Ovary (tissue), 3 donors: ENCODE data around the gene EXOC6B.
A peak's percentile ranks its signal among the peaks of the same experiment; 100 is the strongest.

Source experiments
- EP300 ChIP-seq: sonication (generic); formaldehyde crosslinking; IDR thresholded peaks from one replicate; pipeline ENCODE4 v1.6.1; 2017; ENCODE audit warnings: antibody characterized with exemption
- POLR2A ChIP-seq: fragments of 450-650 bp; IDR thresholded peaks from one replicate; pipeline ENCODE4 v1.6.1; 2017; ENCODE audit warnings: antibody characterized with exemption, mild to moderate bottlenecking, moderate library complexity
- TF ChIP-seq, protein P1 (sequence below), 3 donors: fragments of 450-650 bp in 2 of 3; fragments of 200-600 bp in 1 of 3; IDR thresholded peaks; one replicate each; pipeline versions ENCODE4 v1.5.1 to v1.8.0; 2016 to 2022; ENCODE audit warnings: antibody characterized with exemption in 3 of 3, mild to moderate bottlenecking in 1 of 3
- donor health status: DM: no; HTN: no; CAD: no.

DNA sequence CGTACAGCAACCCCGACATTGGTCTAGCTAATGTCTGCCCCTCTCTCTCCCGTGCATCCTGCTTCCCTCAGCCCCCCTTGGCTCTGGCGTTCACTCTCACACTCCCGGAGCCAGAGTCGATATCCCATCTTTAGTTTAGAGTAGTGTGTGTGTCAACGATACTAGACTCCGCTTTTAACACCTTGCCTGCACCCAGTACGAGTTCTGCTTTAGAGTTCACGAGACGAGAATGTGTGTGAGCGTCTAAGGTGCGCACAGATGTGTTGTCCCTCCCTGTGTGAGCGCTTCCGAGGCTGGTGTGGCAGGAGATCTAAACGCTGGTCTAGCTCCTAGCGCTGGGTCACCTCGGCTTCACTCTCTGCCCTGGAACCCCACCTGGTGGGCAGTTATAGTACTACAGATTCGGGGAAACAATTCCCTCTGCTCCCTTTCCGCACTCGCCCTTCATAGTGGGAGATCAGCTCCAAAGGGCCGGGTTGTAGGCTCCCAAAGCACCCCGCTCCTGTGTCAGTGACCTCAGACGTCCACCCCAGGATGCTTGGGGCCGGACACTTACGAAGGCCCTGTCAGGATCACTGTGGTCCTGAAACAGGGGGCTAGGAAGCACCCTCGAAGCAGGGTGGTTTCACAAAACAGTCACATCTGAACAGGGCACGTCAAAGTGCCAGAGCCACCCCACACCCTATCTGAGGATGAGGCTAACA, 675.5 kb downstream of the EXOC6B start:
- TF ChIP-seq, protein P1, sequence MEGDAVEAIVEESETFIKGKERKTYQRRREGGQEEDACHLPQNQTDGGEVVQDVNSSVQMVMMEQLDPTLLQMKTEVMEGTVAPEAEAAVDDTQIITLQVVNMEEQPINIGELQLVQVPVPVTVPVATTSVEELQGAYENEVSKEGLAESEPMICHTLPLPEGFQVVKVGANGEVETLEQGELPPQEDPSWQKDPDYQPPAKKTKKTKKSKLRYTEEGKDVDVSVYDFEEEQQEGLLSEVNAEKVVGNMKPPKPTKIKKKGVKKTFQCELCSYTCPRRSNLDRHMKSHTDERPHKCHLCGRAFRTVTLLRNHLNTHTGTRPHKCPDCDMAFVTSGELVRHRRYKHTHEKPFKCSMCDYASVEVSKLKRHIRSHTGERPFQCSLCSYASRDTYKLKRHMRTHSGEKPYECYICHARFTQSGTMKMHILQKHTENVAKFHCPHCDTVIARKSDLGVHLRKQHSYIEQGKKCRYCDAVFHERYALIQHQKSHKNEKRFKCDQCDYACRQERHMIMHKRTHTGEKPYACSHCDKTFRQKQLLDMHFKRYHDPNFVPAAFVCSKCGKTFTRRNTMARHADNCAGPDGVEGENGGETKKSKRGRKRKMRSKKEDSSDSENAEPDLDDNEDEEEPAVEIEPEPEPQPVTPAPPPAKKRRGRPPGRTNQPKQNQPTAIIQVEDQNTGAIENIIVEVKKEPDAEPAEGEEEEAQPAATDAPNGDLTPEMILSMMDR (IDR thresholded peaks at IDR 0.05), result peak; percentile 70 to 85 (median 79)
- TF ChIP-seq POLR2A (no peak), EP300 (no peak)
